ENCODE data around the gene LARP1.

LARP1 gene

DNA sequence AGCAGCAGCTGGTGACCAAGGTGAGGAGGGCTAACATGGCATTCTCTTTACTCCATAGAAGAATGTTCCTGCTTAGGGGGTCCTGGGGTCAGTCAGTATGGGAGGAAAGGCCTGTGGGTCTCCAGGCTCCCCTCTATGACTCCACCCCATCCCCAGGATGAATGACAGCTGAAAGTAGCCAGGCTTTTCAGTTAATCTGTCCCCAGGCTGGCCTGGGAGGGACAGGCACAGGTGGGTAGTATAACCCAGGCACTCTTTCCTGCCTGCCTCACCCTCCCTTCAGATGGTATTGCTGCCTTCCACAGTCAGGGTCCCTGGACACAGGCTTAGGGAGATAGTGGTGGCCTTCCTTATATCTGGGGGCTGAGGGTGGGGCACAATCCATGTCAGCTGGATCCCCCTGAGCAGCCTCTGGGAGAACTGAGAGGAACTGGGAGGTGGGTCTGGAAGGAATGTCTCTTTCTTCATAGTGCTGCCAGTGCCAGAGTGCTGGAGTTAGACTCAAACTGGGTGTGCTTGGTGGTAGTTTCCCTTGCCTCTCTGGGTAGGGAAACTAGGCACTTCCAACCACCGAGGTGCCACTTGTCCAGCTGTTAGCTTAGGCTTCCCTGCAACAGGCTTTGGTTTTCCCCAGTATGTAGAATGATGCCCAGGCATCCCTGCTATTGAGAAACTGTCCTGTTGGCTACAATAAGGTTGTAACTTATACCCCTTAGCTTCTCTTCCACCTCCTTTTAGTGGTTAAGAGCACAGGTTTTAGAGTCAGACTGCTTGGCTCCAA is 27.8 kb downstream of the LARP1 start:
- Histone ChIP-seq H3K4me3 (ENCODE audit: low read length) (no peak overlapping the region), H3K36me3 (ENCODE audit: insufficient read depth, low read length) (no peaks in the 10 kb centered on the region), H3K9me3 (replicated peaks; ENCODE audit: low read length) (no peaks in the 10 kb centered on the region), H3K27me3 (ENCODE audit: control insufficient read depth, insufficient read depth, low read length) (no peaks in the 10 kb centered on the region), H3K4me1 (ENCODE audit: control insufficient read depth, insufficient read depth, low read length) (peaks cover 42% of the 10 kb centered on the region), H3K9ac (ENCODE audit: low read depth, low read length) (peak overlapping the region; percentile 11), H3K4me2 (ENCODE audit: low read length) (no peak overlapping the region)

- Histone ChIP-seq H3K9me3 (replicated peaks; ENCODE audit: low read length) (no peaks in the 10 kb centered on the region), H3K4me1 (ENCODE audit: control insufficient read depth, insufficient read depth, low read length) (peaks cover 39% of the 10 kb centered on the region), H3K9ac (ENCODE audit: low read depth, low read length) (no peak overlapping the region), H3K4me2 (ENCODE audit: low read length) (no peak overlapping the region), H3K27me3 (ENCODE audit: control insufficient read depth, insufficient read depth, low read length) (no peaks in the 10 kb centered on the region), H3K4me3 (ENCODE audit: low read length) (no peak overlapping the region), H3K36me3 (ENCODE audit: insufficient read depth, low read length) (no peaks in the 10 kb centered on the region)
Measured at GRCh38 chr5:154783774-154784460, 28.7 kb downstream of the LARP1 start.

DNA sequence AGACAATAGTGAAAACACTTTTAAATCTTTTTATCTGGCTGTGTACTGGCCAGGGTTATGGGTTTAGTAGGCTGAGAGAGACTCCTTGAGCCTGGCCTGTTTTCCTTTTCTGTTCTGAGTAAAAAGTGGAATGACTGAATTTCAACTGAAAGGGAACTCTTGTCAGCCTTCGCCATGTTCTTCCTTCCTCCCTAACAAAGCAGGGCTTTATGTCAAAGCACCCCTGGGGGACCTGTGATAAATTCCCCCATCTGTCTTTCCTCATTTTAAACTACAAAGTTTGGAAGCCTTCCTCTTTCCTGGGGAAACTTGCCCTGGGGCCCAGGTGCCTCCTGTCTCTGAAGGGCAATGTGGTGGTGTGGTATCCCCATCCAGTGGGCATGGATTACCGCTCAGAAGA is 29.7 kb downstream of the LARP1 start:
- Histone ChIP-seq H3K4me3 (ENCODE audit: low read length) (no peak overlapping the region), H3K27me3 (ENCODE audit: control insufficient read depth, insufficient read depth, low read length) (no peaks in the 10 kb centered on the region), H3K9ac (ENCODE audit: low read depth, low read length) (no peak overlapping the region), H3K4me2 (ENCODE audit: low read length) (no peak overlapping the region), H3K9me3 (replicated peaks; ENCODE audit: low read length) (no peaks in the 10 kb centered on the region), H3K36me3 (ENCODE audit: insufficient read depth, low read length) (no peaks in the 10 kb centered on the region), H3K4me1 (ENCODE audit: control insufficient read depth, insufficient read depth, low read length) (peaks cover 30% of the 10 kb centered on the region)

GRCh38 chr5:154786414-154786813 is 31.2 kb downstream of the LARP1 start:
- no peak overlapping the region for H3K9ac ChIP-seq (ENCODE audit: low read depth, low read length)
- H3K4me1 ChIP-seq (ENCODE audit: control insufficient read depth, insufficient read depth, low read length): peaks cover 28% of the 10 kb centered on the region
- H3K9me3 ChIP-seq (replicated peaks; ENCODE audit: low read length): no peaks in the 10 kb centered on the region
- H3K27me3 ChIP-seq (ENCODE audit: control insufficient read depth, insufficient read depth, low read length): no peaks in the 10 kb centered on the region
- no peak overlapping the region for H3K4me3 ChIP-seq (ENCODE audit: low read length)
- no peak overlapping the region for H3K4me2 ChIP-seq (ENCODE audit: low read length)
- peaks cover 10% of the 10 kb centered on the region for H3K36me3 ChIP-seq (ENCODE audit: insufficient read depth, low read length)

DNA sequence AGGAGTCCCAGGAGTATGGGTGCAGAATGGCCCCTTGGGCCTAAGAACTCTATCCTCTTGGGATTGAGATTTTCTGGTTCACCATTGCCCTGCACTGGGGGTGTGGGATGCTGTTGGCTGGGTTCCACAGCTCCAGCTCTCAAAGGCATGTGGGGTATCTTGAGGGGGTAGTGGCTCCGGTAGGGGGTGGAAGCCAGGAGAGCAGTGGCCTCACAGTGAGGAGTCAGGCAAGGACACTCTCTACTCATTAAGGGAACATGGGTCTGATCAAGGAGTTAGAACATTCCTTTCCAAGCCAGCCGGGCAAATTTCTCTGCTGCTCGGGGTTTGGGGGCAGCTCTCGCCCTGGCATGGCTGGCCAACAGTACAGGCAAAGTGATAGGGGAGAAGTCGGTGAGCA is 33.0 kb downstream of the LARP1 start:
- Histone ChIP-seq H3K27me3 (ENCODE audit: control insufficient read depth, insufficient read depth, low read length) (no peaks in the 10 kb centered on the region), H3K4me2 (ENCODE audit: low read length) (no peak overlapping the region), H3K4me3 (ENCODE audit: low read length) (no peak overlapping the region), H3K36me3 (ENCODE audit: insufficient read depth, low read length) (peaks cover 28% of the 10 kb centered on the region), H3K4me1 (ENCODE audit: control insufficient read depth, insufficient read depth, low read length) (peaks cover 15% of the 10 kb centered on the region), H3K9me3 (replicated peaks; ENCODE audit: low read length) (no peaks in the 10 kb centered on the region), H3K9ac (ENCODE audit: low read depth, low read length) (no peak overlapping the region)

GRCh38 chr5:154791535-154791934 is 36.4 kb downstream of the LARP1 start:
- H3K4me1 ChIP-seq (ENCODE audit: control insufficient read depth, insufficient read depth, low read length): peaks cover 5% of the 10 kb centered on the region
- H3K27me3 ChIP-seq (ENCODE audit: control insufficient read depth, insufficient read depth, low read length): no peaks in the 10 kb centered on the region
- H3K36me3 ChIP-seq (ENCODE audit: insufficient read depth, low read length): peaks cover 56% of the 10 kb centered on the region
- H3K9ac ChIP-seq (ENCODE audit: low read depth, low read length): no peak overlapping the region
- no peaks in the 10 kb centered on the region for H3K9me3 ChIP-seq (replicated peaks; ENCODE audit: low read length)
- no peak overlapping the region for H3K4me3 ChIP-seq (ENCODE audit: low read length)
- no peak overlapping the region for H3K4me2 ChIP-seq (ENCODE audit: low read length)

- no peaks in the 10 kb centered on the region for H3K9me3 ChIP-seq (replicated peaks; ENCODE audit: low read length)
- no peaks in the 10 kb centered on the region for H3K4me1 ChIP-seq (ENCODE audit: control insufficient read depth, insufficient read depth, low read length)
- H3K4me2 ChIP-seq (ENCODE audit: low read length): no peak overlapping the region
- no peaks in the 10 kb centered on the region for H3K27me3 ChIP-seq (ENCODE audit: control insufficient read depth, insufficient read depth, low read length)
- H3K9ac ChIP-seq (ENCODE audit: low read depth, low read length): no peak overlapping the region
- H3K4me3 ChIP-seq (ENCODE audit: low read length): no peak overlapping the region
- peaks cover 72% of the 10 kb centered on the region for H3K36me3 ChIP-seq (ENCODE audit: insufficient read depth, low read length)
Measured at GRCh38 chr5:154793599-154794524, 38.7 kb downstream of the LARP1 start.

DNA sequence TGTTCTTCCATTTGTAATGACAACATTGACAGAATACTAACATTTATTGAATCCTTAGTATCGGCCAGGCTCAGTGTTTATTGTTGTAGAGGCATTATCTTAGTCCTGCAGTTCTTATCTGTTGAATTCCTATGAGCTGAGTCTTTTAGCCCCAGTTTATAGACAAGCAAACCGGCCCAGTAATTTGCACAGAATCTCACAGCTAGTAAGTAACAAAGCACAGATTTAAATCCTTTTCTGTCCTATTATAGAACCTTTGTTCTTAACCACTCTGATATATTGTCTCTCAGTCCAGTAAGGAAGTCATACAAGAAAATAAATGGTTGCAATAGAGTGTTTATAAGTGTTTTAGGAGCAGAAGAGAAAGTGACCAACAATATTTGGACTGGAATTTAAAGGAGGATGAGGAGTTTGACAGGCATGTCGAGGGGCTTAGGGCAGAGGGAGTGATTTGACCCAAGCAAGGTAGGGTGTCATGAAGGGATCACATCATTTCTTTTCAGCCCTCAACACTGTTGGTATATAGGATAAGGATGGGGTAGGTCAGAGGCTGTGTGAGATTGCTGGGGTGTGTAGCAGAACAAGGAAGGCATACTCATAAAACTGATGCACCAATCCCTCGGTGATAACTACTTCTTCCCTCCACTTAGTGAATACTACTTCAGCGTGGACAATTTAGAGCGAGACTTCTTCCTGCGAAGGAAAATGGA is 39.5 kb downstream of the LARP1 start:
- Histone ChIP-seq H3K36me3 (ENCODE audit: insufficient read depth, low read length) (peaks cover 81% of the 10 kb centered on the region), H3K9ac (ENCODE audit: low read depth, low read length) (no peak overlapping the region), H3K4me1 (ENCODE audit: control insufficient read depth, insufficient read depth, low read length) (no peaks in the 10 kb centered on the region), H3K4me3 (ENCODE audit: low read length) (no peak overlapping the region), H3K4me2 (ENCODE audit: low read length) (no peak overlapping the region), H3K9me3 (replicated peaks; ENCODE audit: low read length) (no peaks in the 10 kb centered on the region), H3K27me3 (ENCODE audit: control insufficient read depth, insufficient read depth, low read length) (no peaks in the 10 kb centered on the region)

GRCh38 chr5:154795235-154795596 is 40.0 kb downstream of the LARP1 start:
- no peak overlapping the region for H3K9ac ChIP-seq (ENCODE audit: low read depth, low read length)

GRCh38 chr5:154797762-154798161 is 42.6 kb downstream of the LARP1 start:
- no peak overlapping the region for H3K9ac ChIP-seq (ENCODE audit: low read depth, low read length)
- no peaks in the 10 kb centered on the region for H3K4me1 ChIP-seq (ENCODE audit: control insufficient read depth, insufficient read depth, low read length)
- H3K4me2 ChIP-seq (ENCODE audit: low read length): no peak overlapping the region
- no peaks in the 10 kb centered on the region for H3K9me3 ChIP-seq (replicated peaks; ENCODE audit: low read length)
- no peaks in the 10 kb centered on the region for H3K27me3 ChIP-seq (ENCODE audit: control insufficient read depth, insufficient read depth, low read length)
- no peak overlapping the region for H3K4me3 ChIP-seq (ENCODE audit: low read length)
- H3K36me3 ChIP-seq (ENCODE audit: insufficient read depth, low read length): peaks cover 88% of the 10 kb centered on the region

More at GRCh38 chr5:154795235-154795596, 40.0 kb downstream of the LARP1 start:
- H3K27me3 ChIP-seq (ENCODE audit: control insufficient read depth, insufficient read depth, low read length): no peaks in the 10 kb centered on the region
- H3K36me3 ChIP-seq (ENCODE audit: insufficient read depth, low read length): peaks cover 83% of the 10 kb centered on the region
- H3K4me1 ChIP-seq (ENCODE audit: control insufficient read depth, insufficient read depth, low read length): no peaks in the 10 kb centered on the region
- no peaks in the 10 kb centered on the region for H3K9me3 ChIP-seq (replicated peaks; ENCODE audit: low read length)
- H3K4me2 ChIP-seq (ENCODE audit: low read length): no peak overlapping the region
- H3K4me3 ChIP-seq (ENCODE audit: low read length): no peak overlapping the region

DNA sequence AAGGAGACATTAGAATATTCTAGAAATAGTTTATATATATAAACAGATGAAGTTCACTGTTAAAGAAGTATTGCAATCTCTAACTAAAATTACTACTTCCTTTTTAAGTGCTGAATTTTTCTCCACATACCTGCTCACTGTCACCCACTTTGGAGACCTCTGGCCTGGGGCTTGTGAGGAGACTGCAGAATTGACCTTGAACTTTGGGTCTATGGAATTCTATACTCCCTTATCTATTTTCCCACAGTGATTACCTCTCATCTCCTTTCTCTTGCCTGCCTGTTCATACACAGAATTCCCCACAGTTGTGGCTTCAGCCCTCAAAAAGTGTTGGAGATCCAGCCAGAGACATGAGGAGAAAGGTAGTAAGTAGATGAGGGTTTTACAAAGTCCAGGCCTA is 45.4 kb downstream of the LARP1 start:
- Histone ChIP-seq H3K9ac (ENCODE audit: low read depth, low read length) (no peak overlapping the region), H3K36me3 (ENCODE audit: insufficient read depth, low read length) (peaks cover 89% of the 10 kb centered on the region), H3K27me3 (ENCODE audit: control insufficient read depth, insufficient read depth, low read length) (no peaks in the 10 kb centered on the region)

More for the DNA sequence above, 45.4 kb downstream of the LARP1 start:
- Histone ChIP-seq H3K4me2 (ENCODE audit: low read length) (no peak overlapping the region), H3K4me1 (ENCODE audit: control insufficient read depth, insufficient read depth, low read length) (no peaks in the 10 kb centered on the region), H3K9me3 (replicated peaks; ENCODE audit: low read length) (no peaks in the 10 kb centered on the region), H3K4me3 (ENCODE audit: low read length) (no peak overlapping the region)
